ENCODE measurements around the gene AP3D1.

AP3D1 gene

GRCh38 chr19:2111886-2112285, 39.5 kb downstream of the AP3D1 start:
- Mint-ChIP-seq H3K4me3 (no peak overlapping the region), H3K27ac (no peak overlapping the region), H3K4me1 (no peaks in the 10 kb centered on the region), H3K9me3 (no peaks in the 10 kb centered on the region), H3K27me3 (ENCODE audit: low read depth) (no peaks in the 10 kb centered on the region), H3K36me3 (ENCODE audit: low read depth) (peaks cover 39% of the 10 kb centered on the region)
- TF ChIP-seq CTCF (IDR thresholded peaks at IDR 0.05; ENCODE audit: unreplicated experiment in 3 of 3), result no peak

- Mint-ChIP-seq H3K4me3 (no peak overlapping the region), H3K4me1 (no peaks in the 10 kb centered on the region), H3K36me3 (ENCODE audit: low read depth) (peaks cover 44% of the 10 kb centered on the region), H3K27ac (no peak overlapping the region), H3K27me3 (ENCODE audit: low read depth) (no peaks in the 10 kb centered on the region), H3K9me3 (no peaks in the 10 kb centered on the region)
- no peak for TF ChIP-seq CTCF (IDR thresholded peaks at IDR 0.05; ENCODE audit: unreplicated experiment in 3 of 3)
These were observed 39.9 kb downstream of the AP3D1 start for GRCh38 chr19:2111425-2111824.

GRCh38 chr19:2110822-2111221, 40.5 kb downstream of the AP3D1 start:
- Mint-ChIP-seq H3K27me3 (ENCODE audit: low read depth) (no peaks in the 10 kb centered on the region), H3K36me3 (ENCODE audit: low read depth) (peaks cover 50% of the 10 kb centered on the region), H3K27ac (no peak overlapping the region), H3K9me3 (no peaks in the 10 kb centered on the region), H3K4me1 (no peaks in the 10 kb centered on the region), H3K4me3 (no peak overlapping the region)
- no peak for TF ChIP-seq CTCF (IDR thresholded peaks at IDR 0.05; ENCODE audit: unreplicated experiment in 3 of 3)

- no peak overlapping the region for H3K4me3 Mint-ChIP-seq
- no peak for TF ChIP-seq CTCF (IDR thresholded peaks at IDR 0.05; ENCODE audit: unreplicated experiment in 3 of 3)
- H3K36me3 Mint-ChIP-seq (ENCODE audit: low read depth), result peaks cover 54% of the 10 kb centered on the region
- no peak overlapping the region for H3K27ac Mint-ChIP-seq
- no peaks in the 10 kb centered on the region for H3K27me3 Mint-ChIP-seq (ENCODE audit: low read depth)
- no peaks in the 10 kb centered on the region for H3K4me1 Mint-ChIP-seq
- H3K9me3 Mint-ChIP-seq, result no peaks in the 10 kb centered on the region
These were observed 42.1 kb downstream of the AP3D1 start for GRCh38 chr19:2109046-2109864.

- peaks cover 56% of the 10 kb centered on the region for H3K36me3 Mint-ChIP-seq (ENCODE audit: low read depth)
- no peak for TF ChIP-seq CTCF (IDR thresholded peaks at IDR 0.05; ENCODE audit: unreplicated experiment in 3 of 3)
These were observed 42.9 kb downstream of the AP3D1 start for GRCh38 chr19:2108251-2109016.

More at GRCh38 chr19:2108251-2109016, 42.9 kb downstream of the AP3D1 start:
- H3K4me3 Mint-ChIP-seq, result no peak overlapping the region
- H3K27ac Mint-ChIP-seq, result no peak overlapping the region
- H3K27me3 Mint-ChIP-seq (ENCODE audit: low read depth), result no peaks in the 10 kb centered on the region
- H3K9me3 Mint-ChIP-seq, result no peaks in the 10 kb centered on the region
- H3K4me1 Mint-ChIP-seq, result no peaks in the 10 kb centered on the region

All from nephron (organoid).